Endometrium (tissue), 2 donors: ENCODE results near the gene ZNF512B.
"Not testable (repeated sequence)": the region's sequence is repeated elsewhere in the genome, so short reads cannot be mapped to it uniquely, and the experiment has no call there.

Source experiments
- FAIRE-seq: peaks from 2 replicates; lab custom pipeline; 2012; peaks lifted over from hg19 to GRCh38; lab: Jason Lieb, UNC
- donor health status: control.
- donor health status: control.

ZNF512B gene

GRCh38 chr20:63962426-63963347, 7.0 kb downstream of the ZNF512B start:
- no peak for FAIRE-seq

- FAIRE-seq = no peak
These were observed 7.9 kb downstream of the ZNF512B start for GRCh38 chr20:63961664-63962425.

GRCh38 chr20:63960654-63961621, 8.8 kb downstream of the ZNF512B start:
- FAIRE-seq = not testable (repeated sequence)

GRCh38 chr20:63959699-63960075, 10.0 kb downstream of the ZNF512B start:
- no peak for FAIRE-seq

- no peak for FAIRE-seq
These were observed 10.6 kb downstream of the ZNF512B start for GRCh38 chr20:63958964-63959698.

GRCh38 chr20:63958471-63958870, 11.3 kb downstream of the ZNF512B start:
- no peak for FAIRE-seq

- no peak for FAIRE-seq
These were observed 11.9 kb downstream of the ZNF512B start for GRCh38 chr20:63957690-63958441.

GRCh38 chr20:63957004-63957689, 12.6 kb downstream of the ZNF512B start:
- FAIRE-seq = no peak

GRCh38 chr20:63956664-63957003, 13.1 kb downstream of the ZNF512B start:
- FAIRE-seq = no peak

GRCh38 chr20:63955827-63956663, 13.7 kb downstream of the ZNF512B start, which contains the start of gene UCKL1:
Gene UCKL1 (minus strand): TSS chr20:63956416. CDS start chr20:63956372, 44 bp downstream.
- FAIRE-seq = peak; percentile 95

- no peak for FAIRE-seq
These were observed 14.4 kb downstream of the ZNF512B start for GRCh38 chr20:63955281-63955826.

GRCh38 chr20:63953764-63954429, 15.8 kb downstream of the ZNF512B start:
- FAIRE-seq = no peak

- no peak for FAIRE-seq
These were observed 17.0 kb downstream of the ZNF512B start for GRCh38 chr20:63952769-63953168.

- no peak for FAIRE-seq
These were observed 17.6 kb downstream of the ZNF512B start for GRCh38 chr20:63952210-63952535.

- no peak for FAIRE-seq
These were observed 18.1 kb downstream of the ZNF512B start for GRCh38 chr20:63951398-63952209.

- no peak for FAIRE-seq
These were observed 18.9 kb downstream of the ZNF512B start for GRCh38 chr20:63950701-63951397.
